B cell (primary cell): Measurements from ENCODE around the gene PI4K2B. TPM values are rescaled to one million over a fixed set of nuclear protein-coding genes. Genes with fewer than 3 reads are reported as not detected.

Experiments used
- ATAC-seq: fragments of 200-7000 bp; cut with Tn5 transposase; one replicate; pipeline ENCODE4 v1.10.0; 2021; ENCODE audit warnings: low read depth, mild to moderate bottlenecking, moderate number of reproducible peaks, moderate library complexity
- CTCF ChIA-PET: fragments of 350-600 bp; sonication (Branson Sonifier 250); formaldehyde crosslinking; loops from one replicate; lab custom pipeline; 2021; ENCODE audit warnings: antibody characterized with exemption, inconsistent platforms; lab: Charles Lee
- POLR2A ChIA-PET: fragments of 350-600 bp; sonication (Branson Sonifier 250); formaldehyde crosslinking; loops from one replicate; lab custom pipeline; 2021; ENCODE audit warnings: antibody characterized with exemption; lab: Charles Lee
- DNase-seq: peaks from one replicate; pipeline ENCODE4 v3.0.0; 2013
- H2AFZ ChIP-seq: 2 replicates; pipeline ENCODE4 v1.6.1; 2012; ENCODE audit warnings: mild to moderate bottlenecking, low read depth, low read length; ENCODE audit not compliant: insufficient read depth, poor library complexity, severe bottlenecking
- H3K27ac ChIP-seq, 2 donors: 1 replicate in 1 of 2; 2 replicates in 1 of 2; pipeline ENCODE4 v1.5.1; 2012 to 2013; ENCODE audit warnings: low read length in 2 of 2, mild to moderate bottlenecking in 2 of 2, moderate library complexity in 1 of 2
- H3K27me3 ChIP-seq, 4 experiments: fragments of 200-600 bp in 1 of 4; sonication (generic) in 1 of 4; replicated peaks in 1 of 4; 1 replicate in 2 of 4; 2 replicates in 2 of 4; pipeline versions ENCODE4 v1.6.1 to v1.7.0; 2013 to 2016; ENCODE audit warnings: low read length in 3 of 4, mild to moderate bottlenecking in 2 of 4, mixed read lengths in 1 of 4, moderate library complexity in 1 of 4; ENCODE audit not compliant: insufficient read depth in 4 of 4, control insufficient read depth in 3 of 4; ENCODE audit errors: control extremely low read depth in 1 of 4
- H3K36me3 ChIP-seq, 2 experiments: replicated peaks in 1 of 2; 1 replicate in 1 of 2; 2 replicates in 1 of 2; pipeline versions ENCODE4 v1.6.1 to v1.7.1; 2013; ENCODE audit warnings: low read length in 1 of 2; ENCODE audit not compliant: insufficient read depth in 2 of 2, control insufficient read depth in 1 of 2; ENCODE audit errors: control extremely low read depth in 1 of 2, extremely low read depth in 1 of 2
- H3K4me1 ChIP-seq, 2 donors: fragments of 200-600 bp in 1 of 2; sonication (generic) in 1 of 2; 1 replicate in 1 of 2; 2 replicates in 1 of 2; pipeline versions ENCODE4 v1.5.1 to v1.6.1; 2013 to 2017; ENCODE audit warnings: low read length in 2 of 2; ENCODE audit not compliant: control insufficient read depth in 2 of 2, insufficient read depth in 2 of 2
- H3K4me2 ChIP-seq: replicated peaks from 2 replicates; pipeline ENCODE3; 2012; ENCODE audit warnings: mild to moderate bottlenecking, low read depth, low read length; ENCODE audit not compliant: poor library complexity, severe bottlenecking
- H3K4me3 ChIP-seq, 5 experiments: fragments of 200-600 bp in 1 of 5; sonication (generic) in 1 of 5; 1 replicate in 3 of 5; 2 replicates in 2 of 5; pipeline versions ENCODE4 v1.5.1 to v1.7.0; 2011 to 2016; ENCODE audit warnings: low read length in 4 of 5, mild to moderate bottlenecking in 4 of 5, low read depth in 2 of 5, control low read depth in 1 of 5, moderate library complexity in 1 of 5; ENCODE audit not compliant: insufficient read depth in 1 of 5; ENCODE audit errors: control extremely low read depth in 1 of 5, extremely low read depth in 1 of 5
- H3K79me2 ChIP-seq: fragments of 200-600 bp; sonication (generic); one replicate; pipeline ENCODE4 v1.6.0; 2016; ENCODE audit warnings: low read length; ENCODE audit not compliant: control insufficient read depth, insufficient read depth
- H3K9ac ChIP-seq: fragments of 200-600 bp; sonication (generic); 2 replicates; pipeline ENCODE4 v1.6.1; 2017; ENCODE audit warnings: mild to moderate bottlenecking, low read length, moderate library complexity
- H3K9me3 ChIP-seq, 3 donors: one replicate each; pipeline versions ENCODE4 v1.6.1 to v1.7.1; 2013; ENCODE audit warnings: low read length in 2 of 3; ENCODE audit not compliant: control insufficient read depth in 2 of 3, insufficient read depth in 1 of 3; ENCODE audit errors: control extremely low read depth in 1 of 3
- H4K20me1 ChIP-seq: 2 replicates; pipeline ENCODE4 v1.6.0; 2012; ENCODE audit warnings: mild to moderate bottlenecking, low read length; ENCODE audit not compliant: insufficient read depth, control insufficient read depth, poor library complexity, severe bottlenecking
- H3K27ac Mint-ChIP-seq: one replicate; pipeline ENCODE4 v1.8.0; 2021; ENCODE audit warnings: mixed read lengths
- H3K27me3 Mint-ChIP-seq: one replicate; pipeline ENCODE4 v1.8.0; 2021; ENCODE audit warnings: mixed read lengths
- H3K4me1 Mint-ChIP-seq: one replicate; pipeline ENCODE4 v1.8.0; 2021; ENCODE audit warnings: mixed read lengths
- H3K4me3 Mint-ChIP-seq: one replicate; pipeline ENCODE4 v1.8.0; 2021; ENCODE audit warnings: mixed read lengths
- H3K9me3 Mint-ChIP-seq: one replicate; pipeline ENCODE4 v1.8.0; 2022; ENCODE audit warnings: mixed read lengths; ENCODE audit not compliant: insufficient read depth
- CTCF ChIP-seq: fragments of 200-600 bp; IDR thresholded peaks from one replicate; pipeline ENCODE4 v1.8.0; 2022; ENCODE audit warnings: antibody characterized with exemption, mild to moderate bottlenecking
- EZH2 ChIP-seq: IDR thresholded peaks from 2 replicates; pipeline ENCODE4 v1.6.1; 2012; ENCODE audit warnings: borderline replicate concordance, low read depth, mild to moderate bottlenecking, moderate library complexity, low read length; ENCODE audit not compliant: insufficient read depth, poor library complexity, severe bottlenecking
- WGBS: methylation state at CpG from one replicate; pipeline ENCODE4 v1.1.5; 2013; ENCODE audit warnings: missing lambda C conversion rate; ENCODE audit not compliant: insufficient coverage; 5-methylcytosine and 5-hydroxymethylcytosine counted together
- intact Hi-C: fragments of 100-400 bp; cut with micrococcal nuclease; formaldehyde crosslinking; loops from one replicate; pipeline ENCODE4 v1.10.0; 2022
- polyA plus RNA-seq: library from polyadenylated mRNA; depleted of rRNA; stranded (reverse); fragments of >200 nt; gene quantifications from 2 replicates; pipeline ENCODE4 v1.2.3, GENCODE V29; 2012
- total RNA-seq, 2 donors: library from RNA; stranded (reverse); fragments of 120-200 nt in 1 of 2; gene quantifications; 1 replicate in 1 of 2; 2 replicates in 1 of 2; pipeline versions ENCODE4 v1.2.3 to v1.2.4, GENCODE V29; 2013 to 2022

The PI4K2B gene
- total and polyA plus RNA-seq, 2 donors (not counting 1 experiment from before 2014, with no cell fraction given) = 3.8 to 13.7 TPM

DNA sequence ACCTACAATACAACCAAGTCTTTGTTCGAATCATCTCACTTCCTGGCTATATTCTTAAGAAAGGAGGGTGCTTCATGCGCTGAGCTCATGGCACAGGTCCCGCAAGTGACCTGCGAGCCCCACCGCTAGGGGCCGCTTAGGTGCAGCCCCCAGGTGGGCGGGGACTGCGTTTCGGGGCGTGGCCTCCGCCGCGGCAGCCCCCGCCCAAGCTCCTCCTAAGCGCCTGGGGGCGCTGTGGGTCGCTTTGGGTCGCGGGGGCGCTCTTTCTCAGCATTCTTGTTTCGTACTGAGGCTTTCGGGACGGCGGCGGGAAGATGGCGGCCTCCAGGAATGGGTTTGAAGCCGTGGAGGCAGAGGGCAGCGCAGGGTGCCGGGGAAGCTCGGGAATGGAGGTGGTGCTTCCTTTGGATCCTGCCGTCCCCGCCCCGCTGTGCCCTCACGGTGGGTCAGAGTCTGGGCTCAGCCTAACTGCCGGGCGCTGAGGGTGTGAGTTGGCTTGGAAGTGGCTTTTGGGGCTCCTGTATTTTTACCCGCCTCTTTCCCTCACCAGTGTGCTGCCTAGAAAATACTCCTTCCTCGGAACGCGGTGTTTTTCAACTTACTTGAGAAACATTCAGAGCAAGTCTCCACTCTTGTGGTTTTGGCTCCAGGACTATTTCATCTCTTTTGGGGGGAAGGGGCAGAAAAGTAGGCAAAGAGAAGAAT, 78.8 kb downstream of the PI4K2B start, which contains the start of gene ZCCHC4:
Gene ZCCHC4, plus strand, starts transcription at position 279 of the 705 bp plus-strand sequence. Its CDS starts 36 bp downstream, at position 315.
- no peaks in the 10 kb centered on the region for H4K20me1 ChIP-seq
- WGBS = under 1% methylated on average over 33 of the region's 40 CpGs
- H3K27ac Mint-ChIP-seq = peak within 1 kb of the TSS; percentile 97
- ChIA-PET CTCF (interaction anchor here (0.5 to 3.1 kb wide), 26 partner anchors 8 to 1271 kb away, joined by 3 to 49 read pairs (median 4); partner anchors contain the start of genes ANAPC4, PI4K2B, SEPSECS and TBC1D19), POLR2A (interaction anchor here (0.8 to 2.0 kb wide), 4 partner anchors 65 to 153 kb away, joined by 4 to 12 read pairs (median 7); partner anchors contain the start of genes PI4K2B and SEPSECS)
- intact Hi-C loops = loop anchor here (1.0 to 10.0 kb wide), 7 partner anchors 65 to 1270 kb away; partner anchors contain the start of genes ANAPC4, PI4K2B, RBPJ and SEPSECS
- H3K36me3 ChIP-seq = peaks cover 0 to 5% of the 10 kb centered on the region in 2 experiments
- no peak for TF ChIP-seq EZH2
- peak; percentile 99 for TF ChIP-seq CTCF
- H3K4me3 Mint-ChIP-seq = peak within 1 kb of the TSS; percentile 98
- peak within 1 kb of the TSS; percentile 68 to 85 (median 83) for H3K4me3 ChIP-seq
- H3K79me2 ChIP-seq = peaks cover 33% of the 10 kb centered on the region
- peak within 1 kb of the TSS; percentile 71 for H3K9ac ChIP-seq
- no peaks in the 10 kb centered on the region for H3K27me3 ChIP-seq
- no peaks in the 10 kb centered on the region for H3K27me3 Mint-ChIP-seq
- DNase-seq (peak; percentile 97), ATAC-seq (peak; percentile 100)
- H3K4me1 ChIP-seq = peaks cover 27 to 29% of the 10 kb centered on the region in 2 donors
- H2AFZ ChIP-seq = peak within 1 kb of the TSS; percentile 92
- H3K9me3 Mint-ChIP-seq = no peaks in the 10 kb centered on the region
- H3K4me2 ChIP-seq = peak within 1 kb of the TSS; percentile 80
- H3K4me1 Mint-ChIP-seq = peaks cover 45% of the 10 kb centered on the region
- no peaks in the 10 kb centered on the region for H3K9me3 ChIP-seq
- peak within 1 kb of the TSS; percentile 66 to 82 for H3K27ac ChIP-seq
